ENCODE results near the gene ACTN3.

ACTN3 gene

DNA sequence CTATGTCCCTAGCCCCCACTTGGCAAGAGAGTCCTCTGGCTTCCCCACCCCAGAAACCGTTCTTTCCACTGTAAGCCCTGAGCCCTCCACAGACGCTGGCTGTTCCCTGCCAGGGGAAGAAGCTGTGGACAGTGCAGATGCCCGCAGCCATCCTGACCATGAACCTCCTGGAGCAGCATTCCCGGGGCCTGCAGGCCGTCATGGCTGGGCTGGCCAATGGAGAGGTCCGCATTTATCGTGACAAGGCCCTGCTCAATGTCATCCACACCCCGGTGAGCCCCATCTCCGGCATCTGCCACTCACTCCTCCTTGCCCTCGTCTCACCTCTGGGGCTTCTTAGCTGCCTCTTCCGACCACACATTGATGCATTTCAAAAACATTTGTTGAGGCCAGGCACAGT is 23.1 kb upstream of the ACTN3 start:
- H3K4me1 ChIP-seq (ENCODE audit: insufficient read depth, insufficient read length): no peaks in the 10 kb centered on the region

GRCh38 chr11:66524304-66525040 is 22.2 kb upstream of the ACTN3 start:
- no peak for TF ChIP-seq ZNF274 (IDR thresholded peaks at IDR 0.05; ENCODE audit: low read depth, low read length)
- TF ChIP-seq SUZ12 (IDR thresholded peaks at IDR 0.05; ENCODE audit: extremely low read depth, insufficient read depth, insufficient read length): no peak
- TF ChIP-seq YY1 (IDR thresholded peaks at IDR 0.05; ENCODE audit: insufficient read depth, insufficient read length): no peak
- no peak for DNase-seq (ENCODE audit: low read depth, low spot score)
- no peak overlapping the region for H3K9ac ChIP-seq (ENCODE audit: insufficient read length, low read depth)
- H3K4me1 ChIP-seq (ENCODE audit: insufficient read depth, insufficient read length): peaks cover 3% of the 10 kb centered on the region
- H3K36me3 ChIP-seq (ENCODE audit: insufficient read depth, insufficient read length, low read length): peaks cover 80% of the 10 kb centered on the region
- H3K4me3 ChIP-seq (ENCODE audit: insufficient read length, low read depth): no peak overlapping the region
- H3K27me3 ChIP-seq (ENCODE audit: insufficient read depth, insufficient read length): no peaks in the 10 kb centered on the region
- no peaks in the 10 kb centered on the region for H3K9me3 ChIP-seq (ENCODE audit: insufficient read depth, low read length)

More for the DNA sequence above, 23.1 kb upstream of the ACTN3 start:
- no peak overlapping the region for H3K9ac ChIP-seq (ENCODE audit: insufficient read length, low read depth)
- H3K9me3 ChIP-seq (ENCODE audit: insufficient read depth, low read length): no peaks in the 10 kb centered on the region
- H3K4me3 ChIP-seq (ENCODE audit: insufficient read length, low read depth): no peak overlapping the region
- TF ChIP-seq SUZ12 (IDR thresholded peaks at IDR 0.05; ENCODE audit: extremely low read depth, insufficient read depth, insufficient read length) (no peak), ZNF274 (IDR thresholded peaks at IDR 0.05; ENCODE audit: low read depth, low read length) (no peak), YY1 (IDR thresholded peaks at IDR 0.05; ENCODE audit: insufficient read depth, insufficient read length) (no peak)
- DNase-seq (ENCODE audit: low read depth, low spot score): no peak
- peaks cover 84% of the 10 kb centered on the region for H3K36me3 ChIP-seq (ENCODE audit: insufficient read depth, insufficient read length, low read length)
- no peaks in the 10 kb centered on the region for H3K27me3 ChIP-seq (ENCODE audit: insufficient read depth, insufficient read length)

DNA sequence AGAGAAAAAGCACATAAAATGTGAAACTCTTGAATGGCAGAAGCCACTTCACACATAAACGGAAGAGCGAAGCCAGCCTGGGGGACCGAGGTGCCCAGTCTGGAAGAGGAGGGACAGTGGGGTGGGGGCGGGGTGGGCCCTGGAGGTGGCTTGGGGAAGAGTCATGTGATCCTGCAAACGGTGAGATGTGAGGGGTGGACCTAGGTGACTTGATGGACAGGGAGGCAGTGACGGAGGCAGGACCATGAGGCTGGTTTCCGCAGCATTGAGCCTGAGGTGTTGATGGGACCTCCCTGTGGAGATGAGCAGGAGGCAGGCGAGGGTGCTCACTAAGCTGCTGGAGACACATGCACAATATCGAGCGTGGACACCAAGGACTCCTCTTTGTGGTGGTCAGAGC is 17.6 kb upstream of the ACTN3 start:
- no peaks in the 10 kb centered on the region for H3K27me3 ChIP-seq (ENCODE audit: insufficient read depth, insufficient read length)
- peaks cover 73% of the 10 kb centered on the region for H3K36me3 ChIP-seq (ENCODE audit: insufficient read depth, insufficient read length, low read length)
- no peak overlapping the region for H3K9ac ChIP-seq (ENCODE audit: insufficient read length, low read depth)
- H3K9me3 ChIP-seq (ENCODE audit: insufficient read depth, low read length): no peaks in the 10 kb centered on the region
- H3K4me3 ChIP-seq (ENCODE audit: insufficient read length, low read depth): no peak overlapping the region
- TF ChIP-seq SUZ12 (IDR thresholded peaks at IDR 0.05; ENCODE audit: extremely low read depth, insufficient read depth, insufficient read length): no peak
- no peak for TF ChIP-seq ZNF274 (IDR thresholded peaks at IDR 0.05; ENCODE audit: low read depth, low read length)
- no peak for TF ChIP-seq YY1 (IDR thresholded peaks at IDR 0.05; ENCODE audit: insufficient read depth, insufficient read length)
- DNase-seq (ENCODE audit: low read depth, low spot score): no peak
- H3K4me1 ChIP-seq (ENCODE audit: insufficient read depth, insufficient read length): peaks cover 19% of the 10 kb centered on the region

DNA sequence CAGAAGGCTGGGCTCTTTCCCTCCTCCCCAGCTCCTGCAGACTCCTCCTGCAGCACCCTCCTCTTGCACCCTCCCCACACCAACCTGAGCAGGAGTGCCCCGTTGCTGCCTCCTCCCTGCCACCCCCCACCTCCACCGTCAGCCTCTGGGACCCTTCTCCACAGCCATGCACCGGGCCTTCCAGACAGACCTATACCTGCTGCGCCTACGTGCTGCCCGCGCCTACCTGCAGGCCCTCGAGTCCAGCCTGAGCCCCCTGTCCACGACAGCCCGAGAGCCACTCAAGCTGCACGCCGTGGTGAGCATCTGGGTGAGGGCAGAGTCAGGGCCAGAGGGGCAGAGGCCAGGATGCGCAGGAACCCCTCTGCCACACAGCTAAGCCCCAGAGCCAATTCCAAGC is 17.0 kb upstream of the ACTN3 start:
- Histone ChIP-seq H3K27me3 (ENCODE audit: insufficient read depth, insufficient read length) (no peaks in the 10 kb centered on the region), H3K9me3 (ENCODE audit: insufficient read depth, low read length) (no peaks in the 10 kb centered on the region), H3K9ac (ENCODE audit: insufficient read length, low read depth) (no peak overlapping the region), H3K4me1 (ENCODE audit: insufficient read depth, insufficient read length) (peaks cover 19% of the 10 kb centered on the region), H3K36me3 (ENCODE audit: insufficient read depth, insufficient read length, low read length) (peaks cover 69% of the 10 kb centered on the region), H3K4me3 (ENCODE audit: insufficient read length, low read depth) (no peak overlapping the region)
- no peak for DNase-seq (ENCODE audit: low read depth, low spot score)
- no peak for TF ChIP-seq ZNF274 (IDR thresholded peaks at IDR 0.05; ENCODE audit: low read depth, low read length)
- no peak for TF ChIP-seq SUZ12 (IDR thresholded peaks at IDR 0.05; ENCODE audit: extremely low read depth, insufficient read depth, insufficient read length)
- no peak for TF ChIP-seq YY1 (IDR thresholded peaks at IDR 0.05; ENCODE audit: insufficient read depth, insufficient read length)

GRCh38 chr11:66530927-66531709 is 15.6 kb upstream of the ACTN3 start:
- peaks cover 75% of the 10 kb centered on the region for H3K36me3 ChIP-seq (ENCODE audit: insufficient read depth, insufficient read length, low read length)
- no peak overlapping the region for H3K9ac ChIP-seq (ENCODE audit: insufficient read length, low read depth)
- H3K4me1 ChIP-seq (ENCODE audit: insufficient read depth, insufficient read length): peaks cover 19% of the 10 kb centered on the region
- H3K9me3 ChIP-seq (ENCODE audit: insufficient read depth, low read length): no peaks in the 10 kb centered on the region
- DNase-seq (ENCODE audit: low read depth, low spot score): no peak
- H3K27me3 ChIP-seq (ENCODE audit: insufficient read depth, insufficient read length): no peaks in the 10 kb centered on the region
- H3K4me3 ChIP-seq (ENCODE audit: insufficient read length, low read depth): no peak overlapping the region
- TF ChIP-seq SUZ12 (IDR thresholded peaks at IDR 0.05; ENCODE audit: extremely low read depth, insufficient read depth, insufficient read length): no peak
- TF ChIP-seq YY1 (IDR thresholded peaks at IDR 0.05; ENCODE audit: insufficient read depth, insufficient read length): no peak
- TF ChIP-seq ZNF274 (IDR thresholded peaks at IDR 0.05; ENCODE audit: low read depth, low read length): no peak

DNA sequence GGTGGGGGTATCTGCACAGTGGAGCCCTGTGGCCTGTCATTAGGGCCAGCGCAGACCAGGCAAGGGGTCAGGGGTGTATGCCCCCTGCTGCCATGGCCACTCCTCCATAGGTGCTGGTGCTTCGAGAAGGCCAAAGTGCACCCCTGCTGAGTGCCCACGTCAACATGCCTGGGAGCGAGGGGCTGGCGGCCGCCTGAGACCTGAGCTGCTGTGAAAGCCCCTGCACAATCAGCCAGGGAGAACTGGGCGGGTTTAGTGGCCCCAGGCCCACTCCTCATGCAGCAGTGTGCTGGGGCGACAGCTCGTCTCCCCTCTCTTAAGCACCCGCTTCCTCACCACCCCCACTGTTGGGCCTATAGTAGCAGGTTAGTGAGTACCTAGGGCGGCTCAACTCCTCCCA is 14.9 kb upstream of the ACTN3 start:
- Histone ChIP-seq H3K36me3 (ENCODE audit: insufficient read depth, insufficient read length, low read length) (peaks cover 74% of the 10 kb centered on the region), H3K4me1 (ENCODE audit: insufficient read depth, insufficient read length) (peaks cover 19% of the 10 kb centered on the region), H3K9me3 (ENCODE audit: insufficient read depth, low read length) (no peaks in the 10 kb centered on the region), H3K9ac (ENCODE audit: insufficient read length, low read depth) (no peak overlapping the region), H3K4me3 (ENCODE audit: insufficient read length, low read depth) (no peak overlapping the region), H3K27me3 (ENCODE audit: insufficient read depth, insufficient read length) (no peaks in the 10 kb centered on the region)
- DNase-seq (ENCODE audit: low read depth, low spot score): no peak
- TF ChIP-seq ZNF274 (IDR thresholded peaks at IDR 0.05; ENCODE audit: low read depth, low read length) (no peak), SUZ12 (IDR thresholded peaks at IDR 0.05; ENCODE audit: extremely low read depth, insufficient read depth, insufficient read length) (no peak), YY1 (IDR thresholded peaks at IDR 0.05; ENCODE audit: insufficient read depth, insufficient read length) (no peak)

- Histone ChIP-seq H3K4me3 (ENCODE audit: insufficient read length, low read depth) (no peak overlapping the region), H3K27me3 (ENCODE audit: insufficient read depth, insufficient read length) (no peaks in the 10 kb centered on the region), H3K9ac (ENCODE audit: insufficient read length, low read depth) (no peak overlapping the region), H3K36me3 (ENCODE audit: insufficient read depth, insufficient read length, low read length) (peaks cover 73% of the 10 kb centered on the region), H3K9me3 (ENCODE audit: insufficient read depth, low read length) (no peaks in the 10 kb centered on the region), H3K4me1 (ENCODE audit: insufficient read depth, insufficient read length) (peaks cover 19% of the 10 kb centered on the region)
- no peak for TF ChIP-seq ZNF274 (IDR thresholded peaks at IDR 0.05; ENCODE audit: low read depth, low read length)
- no peak for TF ChIP-seq YY1 (IDR thresholded peaks at IDR 0.05; ENCODE audit: insufficient read depth, insufficient read length)
- no peak for TF ChIP-seq SUZ12 (IDR thresholded peaks at IDR 0.05; ENCODE audit: extremely low read depth, insufficient read depth, insufficient read length)
- DNase-seq (ENCODE audit: low read depth, low spot score): no peak
Measured at GRCh38 chr11:66532784-66533183, 13.9 kb upstream of the ACTN3 start.
